Measurements from ENCODE around the gene BASP1.

Gene BASP1, protein sequence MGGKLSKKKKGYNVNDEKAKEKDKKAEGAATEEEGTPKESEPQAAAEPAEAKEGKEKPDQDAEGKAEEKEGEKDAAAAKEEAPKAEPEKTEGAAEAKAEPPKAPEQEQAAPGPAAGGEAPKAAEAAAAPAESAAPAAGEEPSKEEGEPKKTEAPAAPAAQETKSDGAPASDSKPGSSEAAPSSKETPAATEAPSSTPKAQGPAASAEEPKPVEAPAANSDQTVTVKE

GRCh38 chr5:17217493-17218352 lies at the start of gene BASP1:
Gene BASP1 (plus strand): TSS chr5:17217631. CDS start chr5:17275217, 57,586 bp downstream.
- DNase-seq (ENCODE audit: low read depth, low spot score): no peak

GRCh38 chr5:17169507-17169906 lies 47.9 kb upstream of the BASP1 start:
- no peak for DNase-seq (ENCODE audit: low read depth, low spot score)

DNA sequence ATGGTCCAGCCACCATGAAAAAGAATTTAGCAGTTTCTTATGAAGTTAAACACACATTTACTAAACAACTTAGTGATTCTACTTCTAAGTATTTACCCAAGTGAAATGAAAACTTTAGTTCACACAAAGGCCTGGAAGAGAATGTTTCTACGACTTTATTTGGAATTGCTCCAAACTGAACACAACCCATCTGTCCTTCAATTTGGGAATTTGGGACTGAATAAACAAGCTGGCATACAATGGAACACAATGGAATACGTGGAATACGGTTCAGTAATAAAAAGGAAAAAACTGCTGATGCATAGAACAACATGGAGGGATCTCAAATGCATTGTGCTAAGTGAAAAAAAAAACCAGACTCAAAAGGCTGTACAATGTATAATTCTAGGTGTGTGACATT lies 44.6 kb upstream of the BASP1 start:
- no peak for DNase-seq (ENCODE audit: low read depth, low spot score)

GRCh38 chr5:17174965-17175364 lies 42.5 kb upstream of the BASP1 start:
- DNase-seq (ENCODE audit: low read depth, low spot score): no peak

GRCh38 chr5:17177501-17178372 lies 39.7 kb upstream of the BASP1 start:
- no peak for DNase-seq (ENCODE audit: low read depth, low spot score)

DNA sequence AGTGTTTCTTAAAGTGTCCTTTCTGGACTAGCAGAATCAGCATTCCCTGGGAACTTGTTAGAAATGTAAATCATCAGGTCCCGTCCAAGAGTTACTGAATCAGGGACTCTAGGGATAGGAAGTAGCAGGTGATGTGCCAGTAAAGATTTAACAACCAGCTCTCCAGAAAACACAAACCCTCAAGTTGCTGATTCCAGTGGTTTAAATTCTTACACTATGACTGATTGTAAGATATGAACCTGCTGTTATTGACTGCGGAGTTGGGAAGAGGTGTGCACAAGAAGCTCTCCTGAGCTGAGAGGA lies 39.1 kb upstream of the BASP1 start:
- no peak for DNase-seq (ENCODE audit: low read depth, low spot score)

DNA sequence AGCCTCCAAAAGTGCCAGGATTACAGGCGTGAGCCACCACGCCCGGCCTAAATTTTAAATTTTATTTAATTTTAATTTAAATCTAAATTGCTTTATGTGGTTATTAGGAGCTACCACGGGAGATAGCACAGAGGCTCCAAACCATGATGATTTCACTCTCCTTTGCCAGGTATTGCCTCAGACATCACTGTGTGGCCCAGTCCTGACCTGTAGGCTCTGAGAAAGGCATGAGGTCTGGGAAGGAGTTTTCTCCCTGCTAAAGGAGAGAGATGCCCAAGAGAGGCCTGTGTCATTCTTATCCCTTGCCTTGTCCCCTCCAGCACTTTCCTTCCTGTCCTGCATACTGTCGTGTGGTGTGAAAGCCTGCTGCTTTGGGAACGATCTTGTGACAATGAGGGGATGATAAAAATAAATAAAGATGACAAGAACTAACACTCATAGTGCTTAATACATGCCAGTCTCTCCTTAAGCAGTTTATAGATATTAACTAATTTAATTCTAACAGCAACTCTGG lies 37.0 kb upstream of the BASP1 start:
- no peak for DNase-seq (ENCODE audit: low read depth, low spot score)

GRCh38 chr5:17180864-17181723 lies 36.3 kb upstream of the BASP1 start:
- no peak for DNase-seq (ENCODE audit: low read depth, low spot score)

- no peak for DNase-seq (ENCODE audit: low read depth, low spot score)
These were observed 34.9 kb upstream of the BASP1 start for GRCh38 chr5:17182494-17182893.

DNA sequence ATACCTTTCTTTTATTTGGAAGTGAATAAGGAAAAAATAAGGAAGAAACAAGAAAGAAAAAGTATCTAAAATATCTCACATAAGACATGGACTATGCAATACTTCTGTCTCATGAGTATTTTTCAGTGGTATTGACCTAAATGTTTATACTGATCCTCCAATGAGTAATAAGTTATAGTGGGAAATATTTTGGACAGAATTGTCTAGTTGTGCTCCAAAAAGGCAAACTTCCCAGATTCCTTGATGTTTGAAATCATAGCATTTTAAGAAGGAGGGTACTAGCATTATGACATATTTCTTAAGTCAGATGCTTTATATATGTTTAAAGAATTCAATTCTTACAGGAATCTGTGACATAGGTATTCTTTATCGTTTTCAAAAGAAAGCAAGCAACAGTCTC lies 34.5 kb upstream of the BASP1 start:
- DNase-seq (ENCODE audit: low read depth, low spot score): no peak

- DNase-seq (ENCODE audit: low read depth, low spot score): no peak
These were observed 33.6 kb upstream of the BASP1 start for GRCh38 chr5:17183831-17184230.

DNA sequence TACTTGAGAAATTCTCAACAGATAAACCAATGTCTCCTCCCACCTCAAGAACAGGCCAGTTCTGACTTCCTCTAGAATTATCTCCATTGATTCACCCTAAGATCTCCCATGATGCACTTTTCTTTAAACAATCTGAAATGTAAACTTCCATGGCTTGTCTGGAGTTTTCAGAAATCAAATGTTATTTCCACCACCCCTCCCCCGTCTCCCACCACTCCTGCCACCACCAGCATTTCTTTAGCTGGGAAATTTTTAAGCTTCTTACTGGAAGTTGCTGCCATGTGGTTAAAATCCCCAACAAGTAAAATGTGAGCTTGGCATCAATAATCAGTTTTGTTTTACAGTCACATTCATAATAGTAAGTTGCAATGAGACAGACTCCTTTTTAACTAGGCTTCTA lies 32.8 kb upstream of the BASP1 start:
- no peak for DNase-seq (ENCODE audit: low read depth, low spot score)

DNA sequence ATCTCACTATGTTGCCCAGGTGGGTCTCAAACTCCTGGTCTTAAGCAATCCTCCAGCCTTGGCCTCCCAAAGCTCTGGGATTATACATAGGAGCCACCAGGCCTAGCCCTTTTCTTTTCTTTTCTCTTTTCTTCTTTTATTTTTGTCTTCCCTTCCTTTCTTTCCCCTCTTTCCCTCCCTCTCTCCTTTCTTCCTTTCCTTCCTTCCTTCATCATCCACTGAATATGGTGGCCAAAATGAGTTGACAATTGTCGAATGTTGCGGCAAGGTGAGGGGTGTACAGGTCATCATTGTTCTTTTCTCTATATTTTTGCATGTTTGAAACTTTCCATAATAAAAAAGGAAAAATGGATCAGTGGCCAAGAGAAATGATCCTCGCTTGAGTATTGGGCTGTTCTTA lies 32.1 kb upstream of the BASP1 start:
- no peak for DNase-seq (ENCODE audit: low read depth, low spot score)

DNA sequence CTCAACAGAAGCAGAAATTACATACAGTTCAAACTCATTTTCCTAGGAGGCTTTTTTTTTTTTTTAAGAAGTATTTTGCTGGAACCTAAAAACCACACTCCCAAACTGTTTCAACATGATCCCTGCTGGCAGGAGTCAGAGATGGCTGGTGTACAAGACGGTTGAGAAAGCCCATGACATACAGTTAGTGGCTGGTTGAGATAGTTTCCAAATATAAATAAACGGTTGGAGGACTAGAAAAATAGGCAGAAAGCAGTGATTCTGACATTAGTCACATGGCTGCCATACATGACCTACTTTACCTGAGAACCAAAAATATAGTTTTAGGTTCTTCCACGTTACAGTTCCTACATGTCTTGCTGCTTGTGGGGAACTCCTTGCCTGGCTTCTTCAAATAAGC lies 31.7 kb upstream of the BASP1 start:
- DNase-seq (ENCODE audit: low read depth, low spot score): no peak

GRCh38 chr5:17186256-17186655 lies 31.2 kb upstream of the BASP1 start:
- no peak for DNase-seq (ENCODE audit: low read depth, low spot score)

DNA sequence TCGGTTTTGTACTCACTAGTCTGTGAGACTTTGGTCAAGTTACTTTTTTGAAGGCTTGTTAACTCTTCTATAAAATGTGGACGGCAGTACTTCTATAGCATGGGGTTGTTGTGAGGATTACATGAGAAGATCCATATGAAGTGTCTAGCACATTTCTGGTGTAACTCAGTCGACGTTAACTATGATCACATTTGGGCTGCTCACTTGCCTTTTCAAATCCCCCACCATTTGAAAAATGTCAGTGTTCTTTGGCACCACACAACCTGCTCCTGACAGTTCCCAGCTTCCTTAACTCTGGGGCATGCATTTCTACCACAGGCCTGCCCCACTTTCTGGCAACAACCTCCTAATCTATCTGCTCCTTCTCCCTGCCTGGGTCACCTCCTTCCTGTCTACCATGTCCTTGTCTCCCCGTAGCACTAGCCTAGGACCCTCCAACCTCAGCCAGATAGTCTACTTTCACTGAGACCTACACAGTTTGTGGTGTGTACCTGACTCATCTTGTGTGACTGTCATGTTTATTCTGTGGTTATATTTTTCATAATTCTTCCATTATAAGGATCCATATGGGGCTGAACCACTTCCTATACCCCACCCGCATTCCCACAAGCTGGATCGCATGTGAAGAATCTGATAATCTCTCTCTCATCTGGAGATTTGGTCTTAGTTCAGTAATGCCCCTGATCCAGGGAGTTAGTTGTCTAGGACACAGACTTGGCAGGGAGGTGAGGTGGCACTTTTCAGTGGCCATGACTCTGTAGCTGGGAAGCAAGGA lies 30.2 kb upstream of the BASP1 start:
- DNase-seq (ENCODE audit: low read depth, low spot score): no peak

DNA sequence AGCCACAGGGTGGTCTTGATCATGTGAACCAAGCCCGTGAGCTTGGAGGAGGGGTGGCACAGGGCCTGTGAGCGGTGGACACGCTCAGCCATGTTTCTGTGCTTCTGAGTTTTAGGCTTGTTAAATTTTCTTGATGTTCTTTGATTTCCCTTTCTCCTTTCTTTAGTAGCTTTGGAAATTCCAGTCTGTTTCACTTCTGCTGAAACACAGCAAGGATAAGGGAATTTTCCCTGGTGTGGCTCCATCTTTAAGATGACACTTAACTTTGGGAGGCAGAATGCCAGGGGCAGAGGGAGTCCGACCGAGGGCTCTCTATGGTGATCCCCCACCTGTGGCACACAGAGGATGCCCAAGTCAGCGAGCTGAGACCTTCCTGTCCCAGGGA lies 29.7 kb upstream of the BASP1 start:
- no peak for DNase-seq (ENCODE audit: low read depth, low spot score)

DNA sequence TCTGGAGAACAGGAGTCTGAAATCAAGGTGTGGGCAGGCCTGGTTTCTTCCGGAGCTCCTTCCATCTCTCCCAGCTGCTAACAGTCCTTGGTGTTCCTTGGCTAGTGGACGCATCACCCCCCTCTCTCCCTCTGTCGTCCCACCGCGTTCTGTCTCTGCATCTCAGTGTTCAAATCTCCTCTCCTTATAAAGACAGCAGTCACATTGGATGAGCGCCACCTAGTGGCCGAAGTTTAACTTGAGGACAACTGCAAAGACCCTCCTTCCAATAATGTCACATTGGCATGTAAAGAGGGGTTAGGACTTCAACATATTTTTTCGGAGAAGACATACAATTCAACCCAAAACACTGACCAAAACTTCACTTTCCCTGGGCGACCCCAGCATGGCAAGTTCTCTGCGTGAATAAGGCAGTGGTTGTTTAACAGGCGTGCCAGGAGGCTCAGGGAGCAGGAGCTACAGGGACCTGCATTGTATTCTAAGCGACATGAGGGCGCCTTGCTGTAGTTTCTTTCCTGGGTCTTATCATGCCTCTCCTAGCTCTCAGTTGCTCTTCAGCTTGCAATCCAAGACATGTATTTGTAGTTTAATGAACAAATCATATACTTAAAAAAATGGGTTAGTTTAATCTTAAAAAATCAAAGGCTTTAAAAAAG lies 27.9 kb upstream of the BASP1 start:
- DNase-seq (ENCODE audit: low read depth, low spot score): peak; percentile 21

DNA sequence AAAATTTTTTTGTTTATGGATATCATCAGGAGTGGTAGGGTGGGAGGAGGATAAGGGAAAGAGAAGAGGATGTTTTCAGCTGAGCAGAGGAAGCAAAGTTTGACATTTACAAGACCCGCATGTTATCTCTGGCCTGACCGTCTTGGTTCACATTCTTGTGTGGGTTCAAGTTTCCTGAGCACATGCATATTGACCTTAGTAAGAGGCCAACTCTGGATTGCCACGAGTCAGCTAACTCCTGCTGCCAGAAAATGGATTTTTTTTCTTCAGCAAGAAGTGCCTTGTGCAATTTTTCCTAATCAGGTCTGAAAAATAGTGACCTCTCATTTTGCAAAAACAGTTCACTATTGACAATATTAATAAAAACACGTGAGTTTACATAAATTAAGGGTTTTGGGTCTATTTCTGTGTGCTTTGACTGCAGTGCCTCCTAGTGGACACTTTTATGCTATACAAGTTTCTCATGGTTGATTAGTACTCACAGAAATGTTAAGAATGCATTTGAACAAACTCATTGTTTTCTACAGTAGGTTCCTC lies 27.1 kb upstream of the BASP1 start:
- no peak for DNase-seq (ENCODE audit: low read depth, low spot score)

All from activated CD4-positive, CD25-positive, alpha-beta regulatory T cell treated with anti-CD3 and anti-CD28 coated beads, Interleukin-2, amount 50 U/mL, for 16 hours (primary cell).